AG04450 (cell line): ENCODE results near the gene SSUH2. TPM values are rescaled to one million over a fixed set of nuclear protein-coding genes. Genes with fewer than 3 reads are reported as not detected.

ENCODE experiments used
- CTCF ChIA-PET: fragments of 300-600, 350-600 bp; formaldehyde crosslinking; extraction: SDS; loops from one replicate; lab custom pipeline; 2022; ENCODE audit warnings: antibody characterized with exemption, inconsistent platforms; lab: Charles Lee
- POLR2A ChIA-PET: fragments of 350-600 bp; formaldehyde crosslinking; extraction: SDS; loops from one replicate; lab custom pipeline; 2021; ENCODE audit warnings: antibody characterized with exemption, inconsistent platforms; lab: Yijun Ruan, JAX
- DNase-seq: peaks from one replicate; pipeline ENCODE4 v3.0.0-alpha.2; 2011; ENCODE audit warnings: low read depth, low spot score
- H3K27ac ChIP-seq: one replicate; pipeline ENCODE4 v1.5.1; 2012; ENCODE audit warnings: low read depth, low read length, control low read depth
- H3K27me3 ChIP-seq: one replicate; pipeline ENCODE4 v1.6.0; 2012; ENCODE audit warnings: low read length; ENCODE audit not compliant: control insufficient read depth, insufficient read depth
- H3K4me3 ChIP-seq: 2 replicates; pipeline ENCODE4 v1.5.1; 2011; ENCODE audit warnings: mild to moderate bottlenecking, low read depth, low read length, control low read depth
- H3K9me3 ChIP-seq: 2 replicates; pipeline ENCODE4 v1.5.1; 2012; ENCODE audit warnings: low read length; ENCODE audit not compliant: control insufficient read depth, insufficient read depth
- polyA plus RNA-seq: library from polyadenylated mRNA; depleted of rRNA; stranded (reverse); fragments of >200 nt; gene quantifications from 2 replicates; pipeline ENCODE4 v1.2.3, GENCODE V29; 2011
- TF ChIP-seq, protein P1 (sequence below): IDR thresholded peaks from 2 replicates; pipeline ENCODE4 v1.5.1; 2011; ENCODE audit warnings: low read depth, low read length, control low read depth, inconsistent platforms

Gene SSUH2
- polyA plus RNA-seq, 1 experiment = 0.09 TPM

DNA sequence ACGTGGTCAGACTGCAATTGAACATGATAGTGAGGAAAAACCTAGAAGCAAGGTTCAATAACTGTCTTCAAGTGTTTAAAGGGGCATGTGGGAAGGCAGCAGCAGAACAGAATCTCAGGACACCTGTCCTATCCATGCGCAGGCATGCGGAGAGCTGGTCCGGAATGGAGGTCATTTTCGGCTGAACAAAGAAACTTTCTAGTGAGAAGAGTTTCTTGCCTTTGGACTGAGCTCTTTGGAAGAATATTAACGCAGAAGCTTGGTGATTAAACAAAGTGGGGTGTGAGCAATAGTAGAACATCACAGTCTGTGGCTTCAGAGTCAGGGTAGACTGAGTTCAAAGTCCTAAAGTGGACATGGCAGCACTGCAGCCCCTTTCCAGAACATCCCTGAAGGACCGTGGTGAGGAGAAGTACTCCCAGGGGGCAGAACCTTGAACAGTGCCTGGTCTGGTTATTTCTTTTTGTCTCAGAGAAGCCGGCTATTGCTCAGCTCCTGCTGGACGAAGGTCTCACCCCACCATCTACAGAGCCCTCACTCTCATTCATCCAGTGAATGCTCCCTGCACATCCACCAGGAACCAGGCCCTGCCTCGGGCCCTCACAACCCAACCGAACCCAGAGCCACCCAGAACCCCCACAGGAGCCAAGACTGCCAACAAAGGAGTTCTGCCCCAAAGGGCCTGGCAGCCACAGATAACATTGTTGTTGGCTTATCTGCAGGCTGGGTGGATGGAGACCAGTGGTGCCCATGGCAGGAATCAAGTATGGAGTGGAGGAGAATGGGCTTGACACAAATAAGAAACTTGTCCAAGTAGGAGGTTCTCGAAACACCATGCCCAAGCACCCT, 2.8 kb upstream of the SSUH2 start:
- TF ChIP-seq, protein P1, sequence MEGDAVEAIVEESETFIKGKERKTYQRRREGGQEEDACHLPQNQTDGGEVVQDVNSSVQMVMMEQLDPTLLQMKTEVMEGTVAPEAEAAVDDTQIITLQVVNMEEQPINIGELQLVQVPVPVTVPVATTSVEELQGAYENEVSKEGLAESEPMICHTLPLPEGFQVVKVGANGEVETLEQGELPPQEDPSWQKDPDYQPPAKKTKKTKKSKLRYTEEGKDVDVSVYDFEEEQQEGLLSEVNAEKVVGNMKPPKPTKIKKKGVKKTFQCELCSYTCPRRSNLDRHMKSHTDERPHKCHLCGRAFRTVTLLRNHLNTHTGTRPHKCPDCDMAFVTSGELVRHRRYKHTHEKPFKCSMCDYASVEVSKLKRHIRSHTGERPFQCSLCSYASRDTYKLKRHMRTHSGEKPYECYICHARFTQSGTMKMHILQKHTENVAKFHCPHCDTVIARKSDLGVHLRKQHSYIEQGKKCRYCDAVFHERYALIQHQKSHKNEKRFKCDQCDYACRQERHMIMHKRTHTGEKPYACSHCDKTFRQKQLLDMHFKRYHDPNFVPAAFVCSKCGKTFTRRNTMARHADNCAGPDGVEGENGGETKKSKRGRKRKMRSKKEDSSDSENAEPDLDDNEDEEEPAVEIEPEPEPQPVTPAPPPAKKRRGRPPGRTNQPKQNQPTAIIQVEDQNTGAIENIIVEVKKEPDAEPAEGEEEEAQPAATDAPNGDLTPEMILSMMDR = no peak
- CTCF ChIA-PET = interaction anchor here (1.4 to 2.2 kb wide), 2 partner anchors 15 to 17 kb away, joined by 5 read pairs; no protein-coding TSS in a partner anchor
- DNase-seq = no peak
- no peak overlapping the region for H3K4me3 ChIP-seq
- POLR2A ChIA-PET = no interaction called here
- H3K27me3 ChIP-seq = peaks cover 36% of the 10 kb centered on the region
- no peaks in the 10 kb centered on the region for H3K9me3 ChIP-seq
- no peak overlapping the region for H3K27ac ChIP-seq

DNA sequence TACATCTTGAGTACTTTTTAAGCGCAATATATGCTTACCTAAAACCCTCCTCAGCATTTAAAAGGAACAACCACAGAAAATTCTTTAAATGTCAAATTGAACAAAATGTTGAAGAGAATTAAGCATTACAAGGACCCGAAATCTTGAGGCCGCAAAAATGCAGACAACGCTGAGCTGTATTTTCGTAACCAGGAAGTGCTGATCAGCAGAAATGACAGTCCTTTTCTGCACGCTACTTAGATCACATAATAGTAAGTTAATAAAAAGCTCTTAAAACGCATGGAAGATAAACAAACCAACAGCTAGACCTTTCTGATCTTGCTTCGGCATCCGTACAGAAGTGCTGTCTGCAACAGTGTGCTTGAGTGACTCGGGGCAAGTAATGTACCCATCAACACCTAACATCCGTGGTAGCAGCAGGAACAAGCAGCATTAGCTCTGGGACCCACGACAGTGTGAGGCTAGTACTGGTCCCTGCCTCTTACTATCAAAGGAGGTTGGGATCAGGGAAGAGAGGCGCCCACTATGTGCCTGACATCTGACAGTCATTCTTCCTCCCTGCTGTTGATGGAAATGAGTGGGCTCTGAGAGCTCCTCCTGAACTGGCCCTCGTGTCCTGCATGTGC, 1.8 kb upstream of the SSUH2 start:
- CTCF ChIA-PET = interaction anchor here (1.4 to 2.2 kb wide), 2 partner anchors 16 to 18 kb away, joined by 5 read pairs; no protein-coding TSS in a partner anchor
- TF ChIP-seq, protein P1 = no peak

DNA sequence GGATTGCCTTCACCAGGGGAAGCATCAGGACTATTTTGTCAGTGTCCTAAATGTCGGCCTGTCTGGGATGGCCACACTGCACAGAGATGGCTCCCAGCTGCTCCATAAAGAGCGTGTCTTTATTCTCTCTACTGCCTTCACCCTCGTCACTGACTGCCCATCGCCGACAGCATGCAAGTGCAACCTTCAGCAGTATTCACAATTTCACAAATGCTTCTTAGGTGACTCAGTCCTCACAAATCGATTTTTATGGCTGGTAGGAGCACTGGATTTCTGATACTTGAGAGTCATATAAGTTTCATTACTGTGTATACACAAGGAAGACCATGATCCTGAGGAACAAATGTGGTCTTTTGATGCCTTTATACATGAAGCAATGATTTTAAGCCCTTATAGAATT, 1.1 kb upstream of the SSUH2 start:
- Histone ChIP-seq H3K9me3 (no peaks in the 10 kb centered on the region), H3K4me3 (no peak overlapping the region), H3K27me3 (peaks cover 47% of the 10 kb centered on the region), H3K27ac (no peak overlapping the region)
- ChIA-PET POLR2A (no interaction called here), CTCF (no interaction called here)
- no peak for DNase-seq
- TF ChIP-seq, protein P1 = no peak

More for the DNA sequence above, 1.8 kb upstream of the SSUH2 start:
- H3K9me3 ChIP-seq = no peaks in the 10 kb centered on the region
- peaks cover 43% of the 10 kb centered on the region for H3K27me3 ChIP-seq
- POLR2A ChIA-PET = no interaction called here
- DNase-seq = no peak
- no peak overlapping the region for H3K4me3 ChIP-seq
- H3K27ac ChIP-seq = no peak overlapping the region

DNA sequence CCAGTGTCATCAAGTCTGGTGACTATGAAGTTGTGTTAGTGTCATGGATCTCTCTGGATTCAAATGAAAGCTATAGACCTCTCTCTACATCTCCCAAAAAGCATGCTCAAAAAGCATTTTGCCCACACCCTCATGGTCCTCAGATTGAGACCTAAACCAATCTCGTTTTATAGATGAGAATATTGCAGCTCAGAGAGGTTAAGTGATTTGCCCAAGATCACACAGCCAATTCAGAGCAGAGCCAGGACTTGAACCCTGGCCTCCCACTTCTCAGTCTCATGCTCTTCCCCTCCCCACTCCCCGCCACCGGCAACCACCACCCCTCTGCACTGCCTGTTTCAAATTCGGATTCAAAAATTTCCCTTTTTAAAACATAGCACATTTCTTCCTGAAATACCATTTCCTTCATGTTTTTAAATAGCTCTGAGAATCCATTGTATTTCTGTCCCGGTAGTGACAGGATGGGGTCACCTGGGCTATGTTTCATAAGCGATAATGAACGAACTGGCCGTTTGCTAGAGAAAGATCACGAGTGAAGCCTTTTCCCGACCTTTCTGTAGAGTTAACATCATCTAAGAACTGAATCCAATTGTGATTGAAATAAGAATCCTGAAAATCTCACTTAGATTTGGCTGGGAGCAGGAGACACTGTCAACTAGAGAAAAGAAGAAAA, 769 bp downstream of the SSUH2 start:
- TF ChIP-seq, protein P1 = no peak
- H3K9me3 ChIP-seq = no peaks in the 10 kb centered on the region; the same call in 1 of the 2 replicates
- H3K27me3 ChIP-seq = peaks cover 55% of the 10 kb centered on the region
- H3K27ac ChIP-seq = no peak overlapping the region
- CTCF ChIA-PET = interaction anchor here (0.7 to 1.4 kb wide), 3 partner anchors 20 to 341 kb away, joined by 3 to 4 read pairs (median 4); no protein-coding TSS in a partner anchor
- no peak for DNase-seq
- H3K4me3 ChIP-seq = no peak overlapping the region
- POLR2A ChIA-PET = no interaction called here
